ENCODE data around the gene REPIN1. TPM values are rescaled to one million over a fixed set of nuclear protein-coding genes. Genes with fewer than 3 reads are reported as not detected.

REPIN1 gene
- total and polyA plus RNA-seq, 9 of the 15 experiments (the other 6 are each of a cell fraction or from before 2014, with no cell fraction given): 8.1 to 283 (median 94.3) TPM

DNA sequence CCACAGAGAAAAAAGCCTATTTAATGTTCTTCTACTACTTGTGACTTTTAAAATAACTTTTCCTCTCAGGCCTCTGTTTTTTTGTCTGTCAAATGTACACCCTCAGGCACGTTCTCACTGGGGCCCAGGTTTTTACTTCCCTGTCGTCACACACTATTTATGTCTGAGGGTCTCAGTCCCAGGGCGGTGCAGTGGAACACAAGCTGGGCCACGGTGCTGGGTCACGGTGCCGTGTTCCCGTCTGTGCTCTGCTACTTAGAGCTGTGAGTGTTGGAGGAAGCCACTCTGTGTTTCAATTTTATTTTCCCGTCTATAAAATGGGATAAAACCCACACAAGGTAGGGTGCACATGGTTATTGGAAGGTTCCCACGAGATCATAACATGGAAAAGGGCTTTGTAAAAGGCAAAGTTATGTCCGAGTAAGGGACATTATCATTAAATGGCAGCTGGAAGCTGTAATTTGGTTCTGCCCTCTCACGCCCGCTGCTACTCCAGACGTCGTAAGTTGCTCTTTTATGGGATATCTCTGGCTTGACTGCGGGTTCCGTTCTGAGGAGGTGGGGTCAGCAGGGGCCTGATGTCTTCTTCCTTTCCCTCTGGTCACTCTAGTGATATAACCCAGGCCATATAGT is 35.7 kb downstream of the REPIN1 start (continued):
- TF ChIP-seq NR2C1 (IDR thresholded peaks at IDR 0.05): no peak
- TF ChIP-seq NR2C1 (tag; IDR thresholded peaks at IDR 0.05): no peak
- no peak for TF ChIP-seq SUPT5H (IDR thresholded peaks at IDR 0.05)
- no peak for TF ChIP-seq CCAR2 (IDR thresholded peaks at IDR 0.05; ENCODE audit: low read depth, low read length)
- 0 out of 2 replicates have a peak, but pooled peaks have one; percentile 28 for TF ChIP-seq SPI1 (IDR thresholded peaks at IDR 0.05; ENCODE audit: borderline replicate concordance, low read depth, low read length)
- no peak for TF ChIP-seq ZNF146 (CRISPR knock-in tag; IDR thresholded peaks at IDR 0.05; ENCODE audit: unreplicated experiment)
- TF ChIP-seq, protein P1, sequence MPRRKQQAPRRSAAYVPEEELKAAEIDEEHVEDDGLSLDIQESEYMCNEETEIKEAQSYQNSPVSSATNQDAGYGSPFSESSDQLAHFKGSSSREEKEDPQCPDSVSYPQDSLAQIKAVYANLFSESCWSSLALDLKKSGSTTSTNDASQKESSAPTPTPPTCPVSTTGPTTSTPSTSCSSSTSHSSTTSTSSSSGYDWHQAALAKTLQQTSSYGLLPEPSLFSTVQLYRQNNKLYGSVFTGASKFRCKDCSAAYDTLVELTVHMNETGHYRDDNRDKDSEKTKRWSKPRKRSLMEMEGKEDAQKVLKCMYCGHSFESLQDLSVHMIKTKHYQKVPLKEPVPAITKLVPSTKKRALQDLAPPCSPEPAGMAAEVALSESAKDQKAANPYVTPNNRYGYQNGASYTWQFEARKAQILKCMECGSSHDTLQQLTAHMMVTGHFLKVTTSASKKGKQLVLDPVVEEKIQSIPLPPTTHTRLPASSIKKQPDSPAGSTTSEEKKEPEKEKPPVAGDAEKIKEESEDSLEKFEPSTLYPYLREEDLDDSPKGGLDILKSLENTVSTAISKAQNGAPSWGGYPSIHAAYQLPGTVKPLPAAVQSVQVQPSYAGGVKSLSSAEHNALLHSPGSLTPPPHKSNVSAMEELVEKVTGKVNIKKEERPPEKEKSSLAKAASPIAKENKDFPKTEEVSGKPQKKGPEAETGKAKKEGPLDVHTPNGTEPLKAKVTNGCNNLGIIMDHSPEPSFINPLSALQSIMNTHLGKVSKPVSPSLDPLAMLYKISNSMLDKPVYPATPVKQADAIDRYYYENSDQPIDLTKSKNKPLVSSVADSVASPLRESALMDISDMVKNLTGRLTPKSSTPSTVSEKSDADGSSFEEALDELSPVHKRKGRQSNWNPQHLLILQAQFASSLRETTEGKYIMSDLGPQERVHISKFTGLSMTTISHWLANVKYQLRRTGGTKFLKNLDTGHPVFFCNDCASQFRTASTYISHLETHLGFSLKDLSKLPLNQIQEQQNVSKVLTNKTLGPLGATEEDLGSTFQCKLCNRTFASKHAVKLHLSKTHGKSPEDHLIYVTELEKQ (CRISPR knock-in tag; IDR thresholded peaks at IDR 0.05): no peak
- no peak for TF ChIP-seq PHF21A (IDR thresholded peaks at IDR 0.05; ENCODE audit: borderline replicate concordance, low read depth)
- no peak for TF ChIP-seq ZBTB5 (IDR thresholded peaks at IDR 0.05)
- TF ChIP-seq, protein P2, sequence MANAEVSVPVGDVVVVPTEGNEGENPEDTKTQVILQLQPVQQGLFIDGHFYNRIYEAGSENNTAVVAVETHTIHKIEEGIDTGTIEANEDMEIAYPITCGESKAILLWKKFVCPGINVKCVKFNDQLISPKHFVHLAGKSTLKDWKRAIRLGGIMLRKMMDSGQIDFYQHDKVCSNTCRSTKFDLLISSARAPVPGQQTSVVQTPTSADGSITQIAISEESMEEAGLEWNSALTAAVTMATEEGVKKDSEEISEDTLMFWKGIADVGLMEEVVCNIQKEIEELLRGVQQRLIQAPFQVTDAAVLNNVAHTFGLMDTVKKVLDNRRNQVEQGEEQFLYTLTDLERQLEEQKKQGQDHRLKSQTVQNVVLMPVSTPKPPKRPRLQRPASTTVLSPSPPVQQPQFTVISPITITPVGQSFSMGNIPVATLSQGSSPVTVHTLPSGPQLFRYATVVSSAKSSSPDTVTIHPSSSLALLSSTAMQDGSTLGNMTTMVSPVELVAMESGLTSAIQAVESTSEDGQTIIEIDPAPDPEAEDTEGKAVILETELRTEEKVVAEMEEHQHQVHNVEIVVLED (CRISPR knock-in tag; IDR thresholded peaks at IDR 0.05): peak; percentile 86
- TF ChIP-seq KAT8 (IDR thresholded peaks at IDR 0.05; ENCODE audit: low read depth): no peak
- peak; percentile 79 for TF ChIP-seq PRDM10 (IDR thresholded peaks at IDR 0.05; ENCODE audit: partially characterized antibody)
- TF ChIP-seq HMG20B (CRISPR knock-in tag; IDR thresholded peaks at IDR 0.05): no peak
- no peak for TF ChIP-seq CREM (IDR thresholded peaks at IDR 0.05; ENCODE audit: low read depth)
- no peak for TF ChIP-seq ZFP36 (IDR thresholded peaks at IDR 0.05; ENCODE audit: low read depth, low read length, partially characterized antibody)
- TF ChIP-seq, protein P3, sequence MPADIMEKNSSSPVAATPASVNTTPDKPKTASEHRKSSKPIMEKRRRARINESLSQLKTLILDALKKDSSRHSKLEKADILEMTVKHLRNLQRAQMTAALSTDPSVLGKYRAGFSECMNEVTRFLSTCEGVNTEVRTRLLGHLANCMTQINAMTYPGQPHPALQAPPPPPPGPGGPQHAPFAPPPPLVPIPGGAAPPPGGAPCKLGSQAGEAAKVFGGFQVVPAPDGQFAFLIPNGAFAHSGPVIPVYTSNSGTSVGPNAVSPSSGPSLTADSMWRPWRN (IDR thresholded peaks at IDR 0.05; ENCODE audit: low read depth): no peak
- TF ChIP-seq RBM17 (IDR thresholded peaks at IDR 0.05; ENCODE audit: borderline replicate concordance, low read depth, low read length): no peak

Data from K562 (cell line).